H1 (cell line): ENCODE results near the gene RAPGEF1. TPM values are rescaled to one million over a fixed set of nuclear protein-coding genes. Genes with fewer than 3 reads are reported as not detected.

Experiments
- CTCF ChIA-PET: fragments of 300-600 bp; sonication (Branson Sonifier 250); formaldehyde crosslinking; loops from one replicate; lab custom pipeline; 2021; ENCODE audit not compliant: partially characterized antibody; lab: Charles Lee
- POLR2A ChIA-PET: fragments of 300-600 bp; sonication (Branson Sonifier 250); formaldehyde crosslinking; loops from one replicate; lab custom pipeline; 2021; ENCODE audit warnings: inconsistent platforms; ENCODE audit not compliant: partially characterized antibody; lab: Charles Lee
- DNase-seq, 2 experiments: peaks; one replicate each; pipeline versions ENCODE4 v3.0.0 to v3.0.0-alpha.2; 2010 to 2022; ENCODE audit warnings: low spot score in 2 of 2, low read depth in 1 of 2, mixed read lengths in 1 of 2
- FAIRE-seq: peaks from 2 replicates; lab custom pipeline; 2011; peaks lifted over from hg19 to GRCh38; lab: Jason Lieb, UNC
- H2AFZ ChIP-seq: 2 replicates; pipeline ENCODE4 v1.8.1; 2012; ENCODE audit warnings: low read length, inconsistent platforms
- H2AK5ac ChIP-seq: 2 replicates; pipeline ENCODE4 v1.6.1; 2013; ENCODE audit warnings: low read depth, low read length
- H2BK120ac ChIP-seq: replicated peaks from 2 replicates; pipeline ENCODE3; 2013; ENCODE audit warnings: low read depth, low read length, inconsistent platforms
- H2BK12ac ChIP-seq: 2 replicates; pipeline ENCODE4 v1.6.1; 2013; ENCODE audit warnings: low read depth, low read length
- H2BK15ac ChIP-seq: 2 replicates; pipeline ENCODE4 v1.6.1; 2013; ENCODE audit warnings: low read length
- H2BK20ac ChIP-seq: 2 replicates; pipeline ENCODE4 v1.6.1; 2013; ENCODE audit warnings: low read length
- H2BK5ac ChIP-seq: 2 replicates; pipeline ENCODE4 v1.6.1; 2013; ENCODE audit warnings: low read depth, low read length
- H3K14ac ChIP-seq: 2 replicates; pipeline ENCODE4 v1.6.1; 2013; ENCODE audit warnings: inconsistent platforms; ENCODE audit not compliant: insufficient read length
- H3K18ac ChIP-seq: 2 replicates; pipeline ENCODE4 v1.6.1; 2013; ENCODE audit warnings: low read length; ENCODE audit errors: extremely low read depth
- H3K23ac ChIP-seq: 2 replicates; pipeline ENCODE4 v1.6.1; 2013; ENCODE audit warnings: inconsistent platforms; ENCODE audit not compliant: insufficient read length
- H3K23me2 ChIP-seq: 2 replicates; pipeline ENCODE4 v1.6.1; 2013; ENCODE audit warnings: low read depth, low read length
- H3K27ac ChIP-seq: 2 replicates; pipeline ENCODE4 v1.6.1; 2011; ENCODE audit warnings: low read depth, low read length, inconsistent platforms
- H3K27me3 ChIP-seq, 4 experiments: replicated peaks in 1 of 4; 1 replicate in 1 of 4; 2 replicates in 3 of 4; pipeline versions ENCODE4 v1.6.1 to v1.8.1; 2011 to 2013; ENCODE audit warnings: low read length in 3 of 4, mild to moderate bottlenecking in 3 of 4, inconsistent platforms in 2 of 4, mixed read lengths in 2 of 4, moderate library complexity in 1 of 4; ENCODE audit not compliant: control insufficient read depth in 3 of 4, insufficient read depth in 3 of 4; ENCODE audit errors: extremely low read depth in 1 of 4
- H3K36me3 ChIP-seq, 4 experiments: 2 replicates each; pipeline versions ENCODE4 v1.6.1 to v1.8.1; 2011 to 2013; ENCODE audit warnings: mild to moderate bottlenecking in 4 of 4, low read length in 3 of 4, moderate library complexity in 2 of 4, control low read depth in 1 of 4, inconsistent platforms in 1 of 4; ENCODE audit not compliant: insufficient read depth in 4 of 4, control insufficient read depth in 2 of 4
- H3K4ac ChIP-seq: replicated peaks from 2 replicates; pipeline ENCODE3; 2013; ENCODE audit warnings: low read length, low read depth, mixed read lengths, inconsistent platforms; ENCODE audit not compliant: insufficient read length
- H3K4me1 ChIP-seq, 4 experiments: replicated peaks in 1 of 4; 1 replicate in 1 of 4; 2 replicates in 3 of 4; pipeline versions ENCODE4 v1.6.1 to v1.8.1; 2011 to 2013; ENCODE audit warnings: low read length in 3 of 4, inconsistent platforms in 2 of 4, mixed read lengths in 1 of 4; ENCODE audit not compliant: insufficient read depth in 4 of 4, control insufficient read depth in 3 of 4
- H3K4me2 ChIP-seq, 2 experiments: 2 replicates each; pipeline versions ENCODE4 v1.6.1 to v1.8.1; 2011 to 2013; ENCODE audit warnings: low read depth in 2 of 2, low read length in 2 of 2, control low read depth in 1 of 2, inconsistent platforms in 1 of 2, mild to moderate bottlenecking in 1 of 2; ENCODE audit not compliant: insufficient read depth in 1 of 2
- H3K4me3 ChIP-seq, 4 experiments: fragments of 200-600, 300-600 bp in 1 of 4; sonication (generic), shearing (Covaris generic), sonication (Bioruptor Twin) in 1 of 4; 2 replicates each; pipeline versions ENCODE4 v1.5.1 to v1.8.1; 2011 to 2016; ENCODE audit warnings: low read length in 4 of 4, low read depth in 3 of 4, control low read depth in 2 of 4, inconsistent platforms in 2 of 4, mild to moderate bottlenecking in 2 of 4, mixed read lengths in 1 of 4, moderate library complexity in 1 of 4; ENCODE audit not compliant: insufficient read depth in 2 of 4; ENCODE audit errors: extremely low read depth in 1 of 4
- H3K56ac ChIP-seq: replicated peaks from 2 replicates; pipeline ENCODE3; 2013; ENCODE audit warnings: low read depth, mild to moderate bottlenecking, mixed read lengths, low read length, inconsistent platforms; ENCODE audit not compliant: insufficient read length
- H3K79me1 ChIP-seq: 2 replicates; pipeline ENCODE4 v1.6.1; 2013; ENCODE audit warnings: low read depth, low read length, control low read depth
- H3K79me2 ChIP-seq, 2 experiments: 2 replicates each; pipeline versions ENCODE4 v1.6.1 to v1.8.1; 2012 to 2013; ENCODE audit warnings: low read length in 2 of 2, mild to moderate bottlenecking in 2 of 2, inconsistent platforms in 1 of 2; ENCODE audit not compliant: insufficient read depth in 2 of 2, control insufficient read depth in 1 of 2
- H3K9ac ChIP-seq, 4 experiments: replicated peaks in 1 of 4; 1 replicate in 1 of 4; 2 replicates in 3 of 4; pipeline versions ENCODE4 v1.6.1 to v1.8.1; 2011 to 2013; ENCODE audit warnings: low read depth in 3 of 4, low read length in 3 of 4, control low read depth in 2 of 4, mild to moderate bottlenecking in 2 of 4, moderate library complexity in 2 of 4, inconsistent platforms in 1 of 4; ENCODE audit errors: extremely low read depth in 1 of 4
- H3K9me3 ChIP-seq, 2 experiments: 2 replicates each; pipeline versions ENCODE4 v1.6.1 to v1.8.1; 2012 to 2013; ENCODE audit warnings: mild to moderate bottlenecking in 2 of 2, moderate library complexity in 2 of 2, control low read depth in 1 of 2, inconsistent platforms in 1 of 2, low read depth in 1 of 2, low read length in 1 of 2, mixed read lengths in 1 of 2; ENCODE audit not compliant: insufficient read depth in 2 of 2
- H4K20me1 ChIP-seq, 2 experiments: replicated peaks in 1 of 2; 2 replicates each; pipeline versions ENCODE3 to v1.8.1; 2011 to 2013; ENCODE audit warnings: inconsistent platforms in 2 of 2, low read length in 2 of 2, mild to moderate bottlenecking in 1 of 2; ENCODE audit not compliant: insufficient read depth in 2 of 2, control insufficient read depth in 1 of 2
- H4K5ac ChIP-seq: 2 replicates; pipeline ENCODE4 v1.6.1; 2013; ENCODE audit warnings: low read length, low read depth, mixed read lengths, inconsistent platforms; ENCODE audit not compliant: insufficient read length
- H4K8ac ChIP-seq: 2 replicates; pipeline ENCODE4 v1.8.0; 2013; ENCODE audit warnings: mild to moderate bottlenecking, moderate library complexity, low read length, inconsistent platforms; ENCODE audit not compliant: insufficient read depth; ENCODE audit errors: extremely low read depth
- H4K91ac ChIP-seq: replicated peaks from 2 replicates; pipeline ENCODE3; 2013; ENCODE audit warnings: low read length, mixed read lengths, inconsistent platforms; ENCODE audit not compliant: insufficient read length
- KDM1A ChIP-seq: fragments of 200-600, 300-600 bp; sonication (generic); IDR thresholded peaks from 2 replicates; pipeline ENCODE4 v1.7.1; 2016; ENCODE audit warnings: mild to moderate bottlenecking, low read length, borderline replicate concordance
- WGBS, 2 experiments: shearing (Covaris generic) in 1 of 2; methylation state at CpG; one replicate each; pipeline versions ENCODE4 v1.1.6 to v1.1.7; 2013 to 2015; ENCODE audit warnings: low lambda C conversion rate in 2 of 2, mixed read lengths in 2 of 2, inconsistent platforms in 1 of 2, low coverage in 1 of 2, missing lambda C conversion rate in 1 of 2; ENCODE audit not compliant: insufficient replicate concordance in 2 of 2, insufficient coverage in 1 of 2, insufficient read length in 1 of 2; ENCODE audit errors: extremely low coverage in 1 of 2, missing lambda C conversion rate in 1 of 2; 5-methylcytosine and 5-hydroxymethylcytosine counted together
- polyA plus RNA-seq, 7 experiments: library from polyadenylated mRNA; depleted of rRNA in 3 of 7; stranded (reverse) in 5 of 7; unstranded in 2 of 7; fragments of >200 nt in 5 of 7; fragments of 200-250 nt in 2 of 7; gene quantifications; 1 replicate in 5 of 7; 2 replicates in 1 of 7; 4 replicates in 1 of 7; pipeline versions ENCODE4 v1.2.1 to v1.2.3, GENCODE V29; 2011 to 2013; ENCODE audit warnings: missing spikeins in 2 of 7, mixed read lengths in 2 of 7
- total RNA-seq: library from RNA; stranded (reverse); fragmentation: NEBNext Ultra II Directional; extraction: Animal tissue kit (Norgen Biotek cat#: 25700); gene quantifications from 2 replicates; pipeline ENCODE4 v1.2.1, GENCODE V29; 2021
- TF ChIP-seq, protein P1 (sequence below): IDR thresholded peaks from 2 replicates; pipeline ENCODE4 v1.6.1; 2012; ENCODE audit warnings: inconsistent platforms

The RAPGEF1 gene
- total and polyA plus RNA-seq, 2 of the 8 experiments (the other 6 are each of a cell fraction or from before 2014, with no cell fraction given): 29.7 to 78.9 TPM

DNA sequence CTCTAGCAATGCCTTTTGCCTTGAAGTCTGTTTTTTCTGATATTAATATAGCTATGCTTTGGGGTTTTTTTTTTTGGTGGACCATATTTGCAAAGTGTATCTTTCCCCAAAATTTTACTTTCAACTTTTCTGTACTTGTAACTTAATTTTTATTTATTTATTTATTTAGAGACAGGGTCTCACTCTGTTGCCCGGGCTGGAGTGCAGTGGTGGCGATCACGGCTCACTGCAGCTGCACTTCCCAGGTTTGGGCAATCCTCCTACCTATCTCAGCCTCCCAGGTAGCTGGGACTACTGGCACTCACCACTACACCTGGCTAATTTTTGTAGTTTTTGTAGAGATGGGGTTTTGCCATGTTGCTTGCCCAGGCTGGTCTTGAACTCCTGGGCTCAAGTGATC is 173.7 kb downstream of the RAPGEF1 start:
- Histone ChIP-seq H3K27ac (no peak overlapping the region), H3K9me3 (peaks cover 4 to 7% of the 10 kb centered on the region in 2 experiments; a peak in 2 of 4 replicates), H3K4ac (no peak overlapping the region), H3K27me3 (no peaks in the 10 kb centered on the region), H3K4me2 (no peak overlapping the region), H3K4me1 (no peaks in the 10 kb centered on the region), H3K23me2 (no peaks in the 10 kb centered on the region), H4K5ac (no peak overlapping the region), H4K20me1 (no peaks in the 10 kb centered on the region), H3K14ac (no peak overlapping the region), H3K79me1 (no peaks in the 10 kb centered on the region), H2BK120ac (no peak overlapping the region), H2AK5ac (no peak overlapping the region), H3K56ac (no peak overlapping the region), H2BK12ac (no peak overlapping the region), H3K9ac (no peak overlapping the region), H2AFZ (no peak overlapping the region), H4K8ac (no peak overlapping the region), H3K79me2 (no peaks in the 10 kb centered on the region), H3K36me3 (no peaks in the 10 kb centered on the region), H3K23ac (no peak overlapping the region), H2BK20ac (no peak overlapping the region), H4K91ac (no peak overlapping the region)
- DNase-seq: no peak
- POLR2A ChIA-PET: no interaction called here
- 97% methylated on average over 3 of the region's 3 CpGs; no CpG with 5 or more reads in 1 of the 2 experiments for WGBS, 2 experiments
- CTCF ChIA-PET: interaction anchor here (0.6 to 1.0 kb wide), 2 partner anchors 13 to 34 kb away, joined by 3 to 4 read pairs; no protein-coding TSS in a partner anchor
- no peak for FAIRE-seq
- no peak for TF ChIP-seq KDM1A
- TF ChIP-seq, protein P1, sequence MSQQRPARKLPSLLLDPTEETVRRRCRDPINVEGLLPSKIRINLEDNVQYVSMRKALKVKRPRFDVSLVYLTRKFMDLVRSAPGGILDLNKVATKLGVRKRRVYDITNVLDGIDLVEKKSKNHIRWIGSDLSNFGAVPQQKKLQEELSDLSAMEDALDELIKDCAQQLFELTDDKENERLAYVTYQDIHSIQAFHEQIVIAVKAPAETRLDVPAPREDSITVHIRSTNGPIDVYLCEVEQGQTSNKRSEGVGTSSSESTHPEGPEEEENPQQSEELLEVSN: no peak
- TF ChIP-seq, all 59 proteins: peak for 0
- no peak overlapping the region for H2BK15ac ChIP-seq
- H3K4me3 ChIP-seq: no peak overlapping the region
- H3K18ac ChIP-seq: no peak overlapping the region
- no peak overlapping the region for H2BK5ac ChIP-seq
